Right lobe of liver (tissue), 6 donors: ENCODE data around the gene GLIS2. TPM values are rescaled to one million over a fixed set of nuclear protein-coding genes. Genes with fewer than 3 reads are reported as not detected.

Experiments
- ATAC-seq, 4 donors: fragments of 200-7000 bp; cut with Tn5 transposase; one replicate each; pipeline ENCODE4 v1.9.1; 2020; ENCODE audit warnings: mild to moderate bottlenecking in 4 of 4, moderate library complexity in 4 of 4
- DNase-seq, 3 donors: peaks; one replicate each; pipeline ENCODE4 v3.0.0-alpha.2; 2020
- H3K27ac ChIP-seq, 3 donors: fragments of 200-600 bp; one replicate each; pipeline ENCODE4 v1.8.0; 2022
- H3K27me3 ChIP-seq, 2 donors: fragments of 200-600 bp; one replicate each; pipeline ENCODE4 v1.8.0; 2022
- H3K36me3 ChIP-seq, 4 donors: fragments of 200-600 bp; sonication (generic) in 1 of 4; one replicate each; pipeline versions ENCODE4 v1.5.1 to v1.8.0; 2017 to 2022; ENCODE audit warnings: control low read depth in 1 of 4
- H3K4me1 ChIP-seq, 4 donors: fragments of 200-600 bp; sonication (generic) in 1 of 4; one replicate each; pipeline versions ENCODE4 v1.5.1 to v1.8.0; 2017 to 2022; ENCODE audit warnings: control low read depth in 1 of 4
- H3K4me3 ChIP-seq, 3 donors: fragments of 200-600 bp; one replicate each; pipeline ENCODE4 v1.8.0; 2022
- H3K9me3 ChIP-seq, 4 donors: fragments of 200-600 bp; sonication (generic) in 1 of 4; one replicate each; pipeline versions ENCODE4 v1.5.1 to v1.8.0; 2017 to 2022; ENCODE audit warnings: control low read depth in 1 of 4
- CTCF ChIP-seq, 4 donors: fragments of 200-600 bp in 3 of 4; fragments of 450-650 bp in 1 of 4; IDR thresholded peaks; one replicate each; pipeline versions ENCODE4 v1.5.1 to v1.8.0; 2016 to 2022; ENCODE audit warnings: antibody characterized with exemption in 4 of 4, mild to moderate bottlenecking in 2 of 4
- POLR2A ChIP-seq: fragments of 450-650 bp; IDR thresholded peaks from one replicate; pipeline ENCODE4 v1.6.1; 2017; ENCODE audit warnings: antibody characterized with exemption, mild to moderate bottlenecking
- WGBS: methylation state at CpG from one replicate; pipeline ENCODE4 v1.1.6; 2018; ENCODE audit warnings: low coverage, low lambda C conversion rate; ENCODE audit not compliant: insufficient coverage; ENCODE audit errors: missing lambda C conversion rate; 5-methylcytosine and 5-hydroxymethylcytosine counted together
- intact Hi-C, 2 donors: fragments of 100-400 bp; cut with DNase I; formaldehyde crosslinking; loops; one replicate each; pipeline versions ENCODE4 v1.11.2 to v1.14.1; 2022
- total RNA-seq, 6 experiments: library from RNA; depleted of rRNA in 2 of 6; stranded (reverse); fragments of >200 nt in 2 of 6; fragmentation: NEBNext Ultra II Directional in 3 of 6; extraction: Animal tissue kit (Norgen Biotek cat#: 25700) in 3 of 6; gene quantifications; one replicate each; pipeline versions ENCODE4 v1.1.0 to v1.2.4, GENCODE V29; 2016 to 2023
- donor health status: DM: no; HTN: yes; CAD: no.
- donor health status: DM: no; HTN: no; CAD: no.
- donor health status: DM: no; HTN: no; CAD: no.
- donor health status: DM: no; HTN: yes; CAD: no.
- donor health status: DM: no; HTN: yes; CAD: no.

The GLIS2 gene
- total RNA-seq, 6 experiments from 2014 or later, result 0.79 to 2.6 (median 1.4) TPM

- peak in 1 of 4 donors; percentile 3 for ATAC-seq
These were observed 54.9 kb downstream of the GLIS2 start for GRCh38 chr16:4370570-4371356.

GRCh38 chr16:4371357-4372000, 55.6 kb downstream of the GLIS2 start, which contains the start of gene VASN:
TSS of gene VASN (plus strand) at chr16:4371848. CDS start at chr16:4380878, 9,030 bp downstream.
- H3K27ac ChIP-seq, result peak within 1 kb of the TSS; percentile 73 to 91 (median 87)
- intact Hi-C loops, result no loop called here
- no peaks in the 10 kb centered on the region for H3K9me3 ChIP-seq
- peak; percentile 49 to 65 (median 62) for ATAC-seq
- no peaks in the 10 kb centered on the region for H3K27me3 ChIP-seq
- peak; percentile 97 for TF ChIP-seq POLR2A
- TF ChIP-seq CTCF (IDR thresholded peaks at IDR 0.05), result no peak
- 8% methylated on average over 9 of the region's 50 CpGs for WGBS
- peaks cover 0 to 57% (median 22%) of the 10 kb centered on the region in 4 donors for H3K4me1 ChIP-seq
- peak; percentile 89 to 93 (median 91) for DNase-seq
- peak within 1 kb of the TSS; percentile 52 to 94 (median 67) for H3K4me3 ChIP-seq
- no peaks in the 10 kb centered on the region for H3K36me3 ChIP-seq

More at GRCh38 chr16:4370570-4371356, 54.9 kb downstream of the GLIS2 start:
- DNase-seq, result peak in 1 of 3 donors; percentile 62
- intact Hi-C loops, result no loop called here
- Histone ChIP-seq H3K4me1 (peaks cover 0 to 50% (median 19%) of the 10 kb centered on the region in 4 donors), H3K4me3 (no peak overlapping the region), H3K27me3 (no peaks in the 10 kb centered on the region), H3K27ac (peak overlapping the region; percentile 21 to 91 (median 40)), H3K9me3 (no peaks in the 10 kb centered on the region), H3K36me3 (no peaks in the 10 kb centered on the region)
- TF ChIP-seq CTCF (IDR thresholded peaks at IDR 0.05), result no peak
- WGBS, result no CpG with 5 or more reads among the region's 14 CpGs

GRCh38 chr16:4372001-4372577, 56.2 kb downstream of the GLIS2 start:
- no peak for DNase-seq
- peak in 2 of 4 donors; percentile 2 to 4 for ATAC-seq

More at GRCh38 chr16:4372001-4372577, 56.2 kb downstream of the GLIS2 start:
- WGBS, result no CpG with 5 or more reads among the region's 43 CpGs
- Histone ChIP-seq H3K4me1 (peaks cover 0 to 63% (median 25%) of the 10 kb centered on the region in 4 donors), H3K27me3 (no peaks in the 10 kb centered on the region), H3K9me3 (no peaks in the 10 kb centered on the region), H3K27ac (peak overlapping the region; percentile 73 to 91 (median 87)), H3K36me3 (no peaks in the 10 kb centered on the region), H3K4me3 (peak overlapping the region; percentile 52 to 94 (median 67))
- intact Hi-C loops, result no loop called here
- TF ChIP-seq CTCF (IDR thresholded peaks at IDR 0.05) (no peak), POLR2A (no peak)
